Thymus (tissue), 11 donors: ENCODE measurements around the gene HMGN3. TPM values are rescaled to one million over a fixed set of nuclear protein-coding genes. Genes with fewer than 3 reads are reported as not detected.

Experiments
- DNase-seq, 9 donors: peaks; one replicate each; pipeline ENCODE4 v3.0.0-alpha.2; 2013; ENCODE audit warnings: low spot score in 9 of 9, low read depth in 6 of 9, missing footprints in 1 of 9
- H3K27ac ChIP-seq, 2 donors: one replicate each; pipeline ENCODE4 v1.5.1; 2013; ENCODE audit warnings: control low read depth in 1 of 2, low read depth in 1 of 2, low read length in 1 of 2, mild to moderate bottlenecking in 1 of 2, moderate library complexity in 1 of 2
- H3K27me3 ChIP-seq, 2 donors: one replicate each; pipeline ENCODE4 v1.5.1; 2013; ENCODE audit warnings: low read length in 1 of 2; ENCODE audit not compliant: control insufficient read depth in 2 of 2, insufficient read depth in 1 of 2
- H3K36me3 ChIP-seq, 2 donors: one replicate each; pipeline ENCODE4 v1.5.1; 2013; ENCODE audit warnings: low read length in 1 of 2, mild to moderate bottlenecking in 1 of 2, moderate library complexity in 1 of 2; ENCODE audit not compliant: control insufficient read depth in 2 of 2, insufficient read depth in 2 of 2
- H3K4me1 ChIP-seq, 2 donors: one replicate each; pipeline ENCODE4 v1.5.1; 2013; ENCODE audit warnings: low read length in 2 of 2; ENCODE audit not compliant: control insufficient read depth in 2 of 2, insufficient read depth in 2 of 2
- H3K4me3 ChIP-seq, 2 donors: one replicate each; pipeline ENCODE4 v1.5.1; 2013; ENCODE audit warnings: low read length in 2 of 2, control low read depth in 1 of 2, mild to moderate bottlenecking in 1 of 2
- H3K9me3 ChIP-seq, 2 donors: one replicate each; pipeline ENCODE4 v1.5.1; 2013; ENCODE audit warnings: low read length in 1 of 2, mild to moderate bottlenecking in 1 of 2; ENCODE audit not compliant: control insufficient read depth in 2 of 2, insufficient read depth in 1 of 2
- WGBS: extraction: QIAGEN DNeasy Blood & Tissue Kit; methylation state at CpG from one replicate; pipeline ENCODE4 v1.1.7; 2013; 5-methylcytosine and 5-hydroxymethylcytosine counted together
- polyA plus RNA-seq: library from polyadenylated mRNA; stranded (reverse); fragments of 200-250 nt; gene quantifications from one replicate; pipeline ENCODE4 v1.2.3, GENCODE V29; 2013
- total RNA-seq: library from RNA; stranded (reverse); fragments of 120-200 nt; gene quantifications from one replicate; pipeline ENCODE4 v1.2.4, GENCODE V29; 2013
- donor health status: healthy.

The HMGN3 gene
- total and polyA plus RNA-seq, 2 donors = 197 to 203 TPM

GRCh38 chr6:79241228-79241627 is 6.7 kb upstream of the HMGN3 start:
- DNase-seq = no peak
- WGBS = 98% methylated on average over 2 of the region's 2 CpGs
- H3K4me3 ChIP-seq = no peak overlapping the region
- H3K4me1 ChIP-seq = peaks cover 6% of the 10 kb centered on the region in 2 donors
- no peaks in the 10 kb centered on the region for H3K27me3 ChIP-seq
- no peak overlapping the region for H3K27ac ChIP-seq
- no peaks in the 10 kb centered on the region for H3K36me3 ChIP-seq
- H3K9me3 ChIP-seq = no peaks in the 10 kb centered on the region

- no peaks in the 10 kb centered on the region for H3K36me3 ChIP-seq
- WGBS = 90% methylated on average over 1 of the region's 1 CpG
- peaks cover 6% of the 10 kb centered on the region in 2 donors for H3K4me1 ChIP-seq
- H3K9me3 ChIP-seq = no peaks in the 10 kb centered on the region
- no peak overlapping the region for H3K4me3 ChIP-seq
- H3K27ac ChIP-seq = no peak overlapping the region
- H3K27me3 ChIP-seq = no peaks in the 10 kb centered on the region
- no peak for DNase-seq
Measured at GRCh38 chr6:79240509-79240908, 6.0 kb upstream of the HMGN3 start.

- Histone ChIP-seq H3K27me3 (no peaks in the 10 kb centered on the region), H3K9me3 (no peaks in the 10 kb centered on the region), H3K36me3 (no peaks in the 10 kb centered on the region), H3K27ac (no peak overlapping the region), H3K4me1 (peaks cover 6 to 8% of the 10 kb centered on the region in 2 donors), H3K4me3 (no peak overlapping the region)
- WGBS = 93% methylated on average over 6 of the region's 6 CpGs
- no peak for DNase-seq
Measured at GRCh38 chr6:79239536-79240168, 5.2 kb upstream of the HMGN3 start.

- Histone ChIP-seq H3K4me1 (peaks cover 6 to 9% of the 10 kb centered on the region in 2 donors), H3K9me3 (no peaks in the 10 kb centered on the region), H3K27me3 (no peaks in the 10 kb centered on the region), H3K4me3 (no peak overlapping the region), H3K36me3 (no peaks in the 10 kb centered on the region), H3K27ac (no peak overlapping the region)
- DNase-seq = no peak
Measured at GRCh38 chr6:79238919-79239318, 4.4 kb upstream of the HMGN3 start.

GRCh38 chr6:79236711-79237110 is 2.2 kb upstream of the HMGN3 start:
- no peaks in the 10 kb centered on the region for H3K27me3 ChIP-seq
- no peaks in the 10 kb centered on the region for H3K9me3 ChIP-seq
- peak overlapping the region in 1 of 2 donors; percentile 69 for H3K27ac ChIP-seq
- DNase-seq = peak in 5 of 9 donors; percentile 10 to 63 (median 28)
- WGBS = 60% methylated on average over 3 of the region's 3 CpGs
- H3K4me1 ChIP-seq = peaks cover 6 to 19% of the 10 kb centered on the region in 2 donors
- H3K36me3 ChIP-seq = no peaks in the 10 kb centered on the region
- no peak overlapping the region for H3K4me3 ChIP-seq

- H3K9me3 ChIP-seq = no peaks in the 10 kb centered on the region
- peak overlapping the region; percentile 83 to 91 for H3K27ac ChIP-seq
- peak overlapping the region; percentile 61 to 85 for H3K4me3 ChIP-seq
- peaks cover 6 to 19% of the 10 kb centered on the region in 2 donors for H3K4me1 ChIP-seq
- no peaks in the 10 kb centered on the region for H3K27me3 ChIP-seq
- peak; percentile 33 to 81 (median 52) for DNase-seq
- under 1% methylated on average over 41 of the region's 41 CpGs for WGBS
- H3K36me3 ChIP-seq = no peaks in the 10 kb centered on the region
Measured at GRCh38 chr6:79233611-79234149, 802 bp downstream of the HMGN3 start.

- Histone ChIP-seq H3K27ac (peak overlapping the region in 1 of 2 donors; percentile 91), H3K4me1 (peaks cover 6 to 18% of the 10 kb centered on the region in 2 donors), H3K4me3 (peak overlapping the region; percentile 61 to 85), H3K27me3 (no peaks in the 10 kb centered on the region), H3K9me3 (no peaks in the 10 kb centered on the region), H3K36me3 (no peaks in the 10 kb centered on the region)
- no peak for DNase-seq
- 98% methylated on average over 6 of the region's 6 CpGs for WGBS
Measured at GRCh38 chr6:79232696-79233462, 1.6 kb downstream of the HMGN3 start.

- Histone ChIP-seq H3K4me3 (no peak overlapping the region), H3K27ac (no peak overlapping the region), H3K27me3 (no peaks in the 10 kb centered on the region), H3K36me3 (no peaks in the 10 kb centered on the region), H3K9me3 (no peaks in the 10 kb centered on the region), H3K4me1 (peaks cover 3 to 13% of the 10 kb centered on the region in 2 donors)
- DNase-seq = no peak
Measured at GRCh38 chr6:79231666-79232065, 2.8 kb downstream of the HMGN3 start.

GRCh38 chr6:79231101-79231500 is 3.4 kb downstream of the HMGN3 start:
- H3K27me3 ChIP-seq = no peaks in the 10 kb centered on the region
- 98% methylated on average over 4 of the region's 4 CpGs for WGBS
- H3K36me3 ChIP-seq = no peaks in the 10 kb centered on the region
- no peak for DNase-seq
- H3K27ac ChIP-seq = no peak overlapping the region
- peaks cover 0 to 12% of the 10 kb centered on the region in 2 donors for H3K4me1 ChIP-seq
- H3K4me3 ChIP-seq = no peak overlapping the region
- no peaks in the 10 kb centered on the region for H3K9me3 ChIP-seq
